ENCODE results near the gene PPIP5K2.
"Not testable (repeated sequence)": the region's sequence is repeated elsewhere in the genome, so short reads cannot be mapped to it uniquely, and the experiment has no call there.

The PPIP5K2 gene

DNA sequence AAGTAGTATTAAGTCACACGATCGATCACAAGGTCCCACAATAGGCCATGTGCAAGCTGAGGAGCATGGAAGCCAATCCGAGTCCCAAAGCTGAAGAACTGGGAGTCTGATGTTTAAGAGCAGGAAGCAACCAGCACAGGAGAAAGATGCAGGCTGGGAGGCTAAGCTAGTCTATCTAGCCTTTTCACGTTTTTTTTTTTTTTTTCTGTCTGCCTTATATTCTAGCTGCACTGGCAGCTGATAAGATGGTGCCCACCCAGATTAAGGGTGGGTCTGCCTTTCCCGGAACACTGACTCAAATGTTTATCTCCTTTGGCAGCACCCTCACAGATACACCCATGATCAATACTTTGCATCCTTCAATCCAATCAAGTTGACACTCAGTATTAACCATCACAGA, 6.5 kb downstream of the PPIP5K2 start:
- no peak for DNase-seq

DNA sequence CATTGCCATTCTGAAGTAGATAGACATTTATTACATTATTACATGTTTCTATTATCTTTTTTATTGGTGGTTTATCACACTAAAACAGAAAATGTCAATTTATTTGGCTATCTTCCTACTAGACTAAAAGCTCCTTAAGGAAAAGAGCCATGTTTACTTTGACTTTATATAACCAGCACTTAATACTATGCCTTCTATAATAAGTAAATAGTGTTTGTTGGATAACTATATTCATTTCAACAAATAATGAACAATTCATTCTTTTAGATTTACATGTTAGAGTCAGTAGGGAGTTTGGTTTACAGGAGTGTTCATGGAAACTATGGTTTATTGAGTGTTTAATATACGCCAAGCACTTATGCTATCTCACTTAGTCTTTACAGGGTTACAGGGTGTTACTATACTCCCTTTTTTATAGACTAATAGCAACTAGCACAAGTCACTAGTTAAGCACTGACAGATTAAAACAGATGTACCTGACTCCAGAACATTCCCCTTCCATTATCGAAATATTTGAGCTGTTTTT, 7.3 kb downstream of the PPIP5K2 start:
- DNase-seq = no peak

DNA sequence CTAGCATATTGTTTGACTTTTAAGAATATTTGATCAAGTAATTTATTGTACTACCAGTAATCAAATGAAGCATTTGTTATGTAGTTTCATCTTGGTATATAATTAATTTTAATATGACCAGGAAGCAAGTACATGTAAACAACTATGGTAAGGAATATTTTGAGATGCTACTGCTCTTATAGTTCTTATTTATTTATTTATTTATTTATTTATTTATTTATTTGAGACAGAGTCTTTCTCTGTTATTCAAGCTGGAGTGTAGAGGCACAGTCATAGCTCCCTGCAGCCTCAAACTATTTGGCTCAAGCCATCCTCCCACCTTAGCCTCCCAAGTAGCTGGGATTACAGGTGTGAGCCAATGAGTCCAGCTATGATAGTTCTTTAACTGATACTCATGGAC, 8.1 kb downstream of the PPIP5K2 start:
- no peak for DNase-seq

DNA sequence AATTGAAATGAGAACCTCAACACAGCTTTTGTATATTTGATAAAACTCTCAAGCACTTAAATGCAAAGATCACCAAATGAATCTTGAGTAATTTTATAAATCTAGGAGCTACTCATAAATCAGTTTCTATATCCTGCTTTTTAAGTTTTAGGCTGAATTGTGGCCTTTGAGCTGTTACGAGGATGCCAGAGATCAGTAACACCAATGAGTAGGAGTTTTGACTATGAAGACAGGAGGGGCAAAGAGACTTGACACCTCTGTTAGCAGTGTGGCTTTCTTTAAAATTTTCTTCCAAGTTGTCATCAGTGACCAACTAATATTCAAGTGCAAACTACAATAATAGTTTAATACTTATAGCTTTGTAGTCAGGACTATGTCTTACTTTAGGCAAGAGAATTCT, 12.6 kb downstream of the PPIP5K2 start:
- DNase-seq = no peak

DNA sequence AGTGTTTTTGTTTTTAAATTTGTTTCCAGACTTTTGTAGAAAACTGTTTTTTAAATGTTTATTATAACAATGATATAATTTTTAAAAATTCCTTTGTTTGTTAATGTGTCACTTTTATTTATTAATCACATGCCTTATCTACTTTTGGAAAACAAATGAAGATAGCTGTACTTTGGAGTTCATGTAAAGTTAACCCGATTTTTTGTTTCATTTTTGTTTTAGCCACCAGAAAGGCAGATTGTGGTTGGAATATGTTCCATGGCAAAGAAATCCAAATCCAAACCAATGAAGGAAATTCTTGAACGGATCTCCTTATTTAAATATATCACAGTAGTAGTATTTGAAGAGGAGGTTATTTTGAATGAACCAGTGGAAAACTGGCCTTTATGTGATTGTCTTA, 13.1 kb downstream of the PPIP5K2 start:
- DNase-seq = no peak

DNA sequence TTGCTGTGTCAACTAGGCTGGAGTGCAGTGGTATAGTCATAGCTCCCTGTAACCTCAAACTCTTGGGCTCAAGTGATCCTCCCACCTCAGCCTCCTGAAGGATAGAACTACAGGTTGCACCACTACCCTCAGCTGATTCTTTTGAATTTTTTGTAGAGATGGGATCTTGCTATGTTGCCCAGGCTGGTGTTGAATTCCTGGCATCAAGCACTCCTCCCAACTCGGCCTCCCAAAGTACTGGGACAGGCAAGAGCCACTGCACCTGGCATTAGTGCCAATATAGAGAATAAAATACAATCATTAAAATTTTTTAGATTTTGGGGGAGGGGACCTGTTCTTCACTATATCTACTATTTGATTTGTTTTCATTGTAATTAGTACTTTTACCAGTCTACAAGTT, 15.4 kb downstream of the PPIP5K2 start:
- no peak for DNase-seq

DNA sequence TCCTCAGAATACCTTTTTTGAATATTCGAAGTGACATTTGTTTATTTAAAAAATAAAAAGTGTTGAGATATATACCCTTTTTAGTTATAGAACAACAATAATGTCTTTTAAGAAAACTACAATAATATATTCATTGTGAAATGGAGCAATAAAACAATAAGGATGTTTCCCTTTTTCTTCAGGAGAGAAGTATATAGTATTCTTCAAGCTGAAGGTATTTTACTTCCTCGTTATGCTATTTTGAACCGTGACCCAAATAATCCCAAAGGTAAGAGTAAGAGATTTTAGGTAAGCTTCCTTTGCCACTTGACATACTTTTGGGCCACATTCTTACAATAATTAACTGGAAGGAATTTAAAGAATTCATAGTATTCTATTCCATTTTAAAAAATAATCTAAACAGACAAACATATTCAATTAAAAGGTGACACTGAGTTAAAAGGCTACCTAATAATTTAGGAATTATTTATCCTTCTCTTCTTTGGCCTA, 18.1 kb downstream of the PPIP5K2 start:
- no peak for DNase-seq

DNA sequence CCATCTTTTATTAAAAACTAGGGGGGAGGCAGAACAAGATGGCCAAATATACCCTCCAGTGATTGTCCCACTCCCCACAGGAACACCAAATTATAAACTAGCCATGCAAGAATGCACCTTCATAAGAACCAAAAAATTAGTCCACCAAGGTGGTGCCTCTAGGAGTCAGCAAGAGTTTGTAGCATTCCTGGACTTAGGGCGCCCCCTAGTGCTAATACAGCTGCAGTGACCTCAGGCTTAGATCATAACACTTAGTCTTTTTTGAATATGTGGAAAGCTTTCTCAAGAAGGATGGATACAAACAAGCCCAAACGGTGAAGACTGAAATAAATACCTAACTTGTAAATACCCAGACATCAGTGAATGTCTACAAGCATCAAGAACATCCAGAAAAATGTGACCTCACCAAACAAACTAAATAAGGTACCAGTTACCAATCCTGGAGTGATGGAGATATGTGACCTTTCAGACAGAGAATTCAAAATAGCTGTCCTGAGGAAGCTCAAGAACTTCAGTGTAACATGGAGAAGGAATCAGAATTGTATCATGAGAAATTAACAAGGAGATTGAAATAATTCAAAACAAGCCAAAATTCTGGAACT, 19.3 kb downstream of the PPIP5K2 start:
- DNase-seq = peak; percentile 79 to 81

DNA sequence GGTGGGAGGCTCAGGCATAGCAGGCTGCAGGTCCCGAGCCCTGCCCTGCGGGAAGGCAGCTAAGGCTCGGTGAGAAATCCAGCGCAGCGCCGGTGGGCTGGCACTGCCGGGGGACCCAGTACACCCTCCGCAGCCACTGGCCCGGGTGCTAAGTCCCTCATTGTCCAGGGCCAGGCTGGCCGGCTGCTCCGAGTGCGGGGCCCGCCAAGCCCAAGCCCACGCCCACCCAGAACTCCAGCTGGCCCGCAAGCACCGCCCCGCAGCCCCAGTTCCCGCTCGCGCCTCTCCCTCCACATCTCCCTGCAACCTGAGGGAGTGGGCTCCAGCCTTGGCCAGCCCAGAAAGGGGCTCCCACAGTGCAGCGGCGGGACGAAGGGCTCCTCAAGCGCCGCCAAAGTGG, 22.0 kb downstream of the PPIP5K2 start:
- DNase-seq = not testable (repeated sequence)

DNA sequence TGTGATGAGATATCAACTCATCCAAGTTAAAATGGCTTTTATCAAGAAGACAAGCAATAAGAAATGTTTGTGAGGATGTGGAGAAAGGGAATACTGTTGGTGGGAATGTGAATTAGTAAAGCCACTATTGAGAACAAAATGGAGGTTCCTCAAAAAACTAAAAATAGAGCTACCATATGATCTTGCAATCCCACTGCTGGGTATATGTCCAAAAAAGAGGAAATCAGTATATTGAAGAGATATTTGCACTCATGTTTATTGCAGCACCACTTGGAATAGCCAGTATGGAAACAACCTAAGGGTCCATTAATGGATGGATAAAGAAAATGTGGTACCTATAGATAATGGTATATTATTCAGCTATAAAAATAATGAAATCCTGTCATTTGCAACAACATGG, 25.1 kb downstream of the PPIP5K2 start:
- DNase-seq = peak; percentile 25 to 64

DNA sequence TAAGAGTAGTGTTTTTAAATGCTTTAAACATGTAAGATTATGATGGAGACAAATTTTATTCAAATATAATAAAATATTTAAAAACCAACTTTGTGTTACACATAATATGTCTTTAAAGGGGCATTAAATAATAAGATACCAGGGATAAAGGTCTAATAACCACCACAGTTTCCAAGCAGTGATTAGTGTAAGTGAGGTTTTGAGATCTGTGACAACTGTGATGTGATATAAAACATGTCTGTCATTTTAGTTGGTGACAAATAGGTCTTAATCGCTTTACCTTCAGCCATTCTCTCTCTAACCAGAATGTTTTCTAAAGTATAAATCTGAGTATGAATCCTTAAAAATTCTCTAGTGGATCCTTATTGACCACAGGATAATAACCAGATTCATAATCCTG, 28.1 kb downstream of the PPIP5K2 start:
- no peak for DNase-seq

DNA sequence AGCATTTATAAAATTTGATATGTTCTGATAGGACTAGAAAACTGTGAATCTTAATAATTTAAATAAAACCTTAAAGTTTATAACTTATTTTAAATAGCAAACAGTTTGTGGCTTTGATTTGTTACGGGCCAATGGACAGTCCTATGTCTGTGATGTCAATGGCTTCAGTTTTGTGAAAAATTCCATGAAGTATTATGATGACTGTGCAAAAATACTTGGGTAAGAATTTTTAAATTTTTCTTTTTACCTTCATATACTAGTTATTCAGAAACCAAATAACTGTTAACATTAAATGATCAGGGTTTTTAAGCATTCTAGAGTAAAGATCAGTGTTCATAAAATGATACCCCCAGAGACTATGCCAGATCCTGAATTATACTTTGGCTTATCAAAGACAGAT, 31.1 kb downstream of the PPIP5K2 start:
- DNase-seq = no peak

DNA sequence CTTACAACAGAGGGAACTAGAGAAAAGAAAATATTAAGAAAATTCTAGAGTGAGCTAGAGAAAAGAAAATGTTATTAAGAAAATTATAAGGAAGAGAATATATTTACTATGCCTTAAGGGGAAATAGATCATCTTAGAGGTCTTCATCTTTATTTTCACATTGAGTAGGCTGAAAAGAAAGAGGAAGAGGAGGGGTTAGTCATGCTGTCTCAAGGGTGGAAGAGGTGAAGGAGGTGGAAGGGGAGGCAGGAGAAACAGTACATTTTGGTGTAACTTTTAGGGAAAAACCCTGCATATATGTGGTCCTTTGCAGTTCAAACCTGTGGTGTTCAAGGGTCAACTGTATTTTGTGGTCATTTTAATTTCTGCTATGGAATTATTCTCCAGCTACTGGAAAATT, 46.6 kb downstream of the PPIP5K2 start:
- DNase-seq = peak; percentile 30 to 59

DNA sequence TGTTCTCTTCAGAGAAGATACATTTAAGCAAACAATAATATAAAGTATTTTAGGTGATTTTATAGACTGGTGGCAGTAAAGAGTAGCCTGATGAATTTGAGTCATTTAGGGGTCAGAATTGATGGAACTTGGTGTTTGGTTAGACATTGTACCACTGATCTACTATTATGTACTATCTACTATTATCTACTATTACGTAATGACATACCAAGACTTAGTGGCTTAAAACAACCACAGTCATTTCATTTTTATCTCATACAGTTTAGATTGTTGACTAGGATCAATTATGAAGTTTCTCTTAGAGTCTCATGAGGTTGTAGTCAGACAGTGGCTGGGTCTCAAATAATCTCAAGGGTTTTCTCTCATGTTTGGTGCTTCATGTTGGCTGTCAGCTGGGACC, 54.0 kb downstream of the PPIP5K2 start:
- no peak for DNase-seq

DNA sequence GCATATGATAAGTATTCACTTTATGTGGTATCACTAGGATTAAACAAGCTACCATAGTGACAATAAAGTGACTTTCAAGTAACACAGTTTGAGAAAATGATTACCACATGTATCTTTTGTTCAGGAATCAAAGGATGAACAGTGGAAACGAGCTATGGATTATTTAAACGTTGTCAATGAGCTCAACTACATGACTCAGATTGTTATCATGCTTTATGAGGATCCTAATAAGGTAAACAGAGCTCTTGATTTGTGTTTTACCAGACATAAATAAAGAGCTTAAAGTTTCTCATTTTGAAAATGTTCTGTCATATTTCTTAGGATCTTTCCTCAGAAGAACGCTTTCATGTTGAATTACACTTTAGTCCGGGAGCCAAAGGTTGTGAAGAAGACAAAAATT, 57.4 kb downstream of the PPIP5K2 start:
- DNase-seq = no peak

DNA sequence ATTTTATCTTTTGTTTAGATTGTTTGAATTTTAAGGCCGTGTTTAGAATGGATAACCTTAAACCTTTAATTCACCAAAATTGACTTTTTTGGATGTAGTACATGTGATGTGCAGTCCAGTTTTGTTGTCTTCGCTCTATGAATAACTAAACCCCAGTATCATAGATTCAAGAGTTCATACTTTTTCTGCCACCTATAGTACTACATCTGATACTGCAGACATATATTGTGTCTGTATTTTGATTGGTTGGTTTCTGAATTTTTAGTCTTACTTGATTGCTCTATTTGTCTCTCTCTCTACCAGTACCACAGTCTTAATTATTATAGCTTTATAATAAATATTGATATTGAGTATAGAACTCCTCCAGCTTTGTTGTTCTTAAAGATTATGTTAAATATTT, 58.1 kb downstream of the PPIP5K2 start:
- DNase-seq = no peak

DNA sequence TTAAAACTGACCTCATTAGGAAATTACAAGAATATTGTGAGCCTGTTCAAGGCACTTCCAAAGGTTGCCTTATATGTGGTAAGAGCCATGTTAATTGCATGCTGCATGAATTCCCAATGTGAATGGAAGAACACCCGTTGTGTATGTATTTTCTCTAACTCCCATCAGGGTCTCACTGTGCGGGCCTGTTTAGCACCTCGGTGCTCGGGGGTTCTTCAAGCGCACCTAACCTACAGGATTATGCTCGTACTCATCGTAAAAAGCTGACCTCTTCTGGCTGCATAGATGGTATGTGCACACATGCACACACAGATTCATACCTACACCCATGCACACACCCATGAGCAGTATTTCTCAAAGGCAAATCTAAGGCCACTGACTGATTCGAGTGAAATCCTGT, 66.1 kb downstream of the PPIP5K2 start:
- no peak for DNase-seq

DNA sequence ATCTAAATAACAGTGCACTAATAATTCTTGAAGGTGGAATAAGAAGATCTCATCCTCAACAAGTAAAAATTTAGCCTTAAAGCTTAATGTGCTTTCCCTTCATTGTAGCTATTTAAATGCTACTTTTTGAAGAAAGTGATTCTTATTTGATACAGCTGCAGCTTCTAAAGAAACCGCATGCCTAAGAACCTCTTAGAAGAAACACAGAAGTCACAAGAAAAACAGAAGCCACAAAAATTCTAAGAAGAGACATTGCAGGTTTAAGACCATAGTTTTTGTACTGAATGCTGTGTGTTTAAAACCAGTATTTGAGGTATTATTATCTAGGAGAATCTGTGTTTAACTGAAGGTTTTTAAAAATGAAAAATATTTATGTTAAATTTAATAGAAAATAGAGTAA, 68.3 kb downstream of the PPIP5K2 start:
- DNase-seq = no peak

DNA sequence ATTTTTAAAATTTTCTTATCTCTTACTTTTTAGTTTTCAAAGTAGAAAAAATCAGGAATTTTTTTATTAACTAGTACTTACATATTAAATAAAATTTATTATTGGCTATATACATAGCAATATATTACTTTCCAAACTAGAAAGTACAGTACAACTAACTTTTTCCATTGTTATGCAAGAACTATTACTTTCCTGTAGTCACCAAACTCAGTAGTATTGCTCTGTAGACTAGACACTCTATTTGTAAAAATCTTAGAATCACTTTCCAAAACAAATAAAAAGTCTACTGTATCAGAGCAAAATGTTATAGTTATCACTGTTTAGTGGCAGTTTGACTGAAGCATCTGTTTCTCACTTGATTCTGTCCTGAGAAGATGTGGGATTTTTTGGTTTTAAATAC, 83.1 kb downstream of the PPIP5K2 start:
- DNase-seq = no peak

DNA sequence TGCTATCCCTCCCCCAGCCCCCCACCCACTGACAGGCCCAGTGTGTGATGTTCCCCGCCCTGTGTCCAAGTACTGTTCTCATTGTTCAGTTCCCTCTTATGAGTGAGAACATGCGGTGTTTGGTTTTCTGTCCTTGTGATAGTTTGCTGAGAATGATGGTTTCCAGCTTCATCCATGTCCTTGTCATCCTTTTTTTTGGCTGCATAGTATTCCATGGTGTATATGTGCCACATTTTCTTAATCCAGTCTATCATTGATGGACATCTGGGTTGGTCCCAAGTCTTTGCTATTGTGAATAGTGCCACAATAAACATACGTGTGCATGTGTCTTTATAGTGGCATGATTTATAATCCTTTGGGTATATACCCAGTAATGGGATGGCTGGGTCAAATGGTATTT, 84.9 kb downstream of the PPIP5K2 start:
- DNase-seq = not testable (repeated sequence)

DNA sequence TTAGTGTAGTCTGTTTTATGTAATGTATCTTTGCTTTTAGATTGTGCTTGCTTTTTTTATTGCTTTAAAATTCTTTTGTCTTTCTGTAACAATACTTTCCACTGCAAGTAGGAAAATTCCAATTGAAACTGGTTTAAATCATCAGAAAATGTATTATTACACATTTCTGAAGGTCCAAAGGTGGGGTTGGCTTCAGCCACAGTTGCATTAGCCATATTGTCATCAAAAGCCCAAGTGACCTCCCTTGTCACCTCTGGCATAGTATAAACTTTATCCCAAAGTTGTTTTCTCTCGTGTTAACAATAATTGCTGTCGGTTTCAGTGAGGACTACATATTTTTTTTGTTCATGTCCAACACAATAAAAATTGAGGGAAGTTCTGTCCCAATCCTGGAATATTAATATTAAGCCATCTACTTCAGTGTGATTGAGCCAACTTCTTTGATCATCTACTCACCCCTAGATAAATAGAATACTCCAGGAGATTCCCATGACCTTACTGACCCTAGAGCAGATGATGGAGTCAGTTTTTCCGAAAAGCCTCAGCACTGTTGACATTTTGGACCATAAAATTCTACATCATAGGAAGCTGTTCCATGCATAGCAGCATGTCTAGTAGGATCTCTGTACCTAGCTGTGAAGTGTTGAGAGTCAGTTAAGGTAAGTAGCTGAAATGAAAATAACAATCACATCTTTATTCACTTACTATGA, 86.0 kb downstream of the PPIP5K2 start:
- DNase-seq = no peak

DNA sequence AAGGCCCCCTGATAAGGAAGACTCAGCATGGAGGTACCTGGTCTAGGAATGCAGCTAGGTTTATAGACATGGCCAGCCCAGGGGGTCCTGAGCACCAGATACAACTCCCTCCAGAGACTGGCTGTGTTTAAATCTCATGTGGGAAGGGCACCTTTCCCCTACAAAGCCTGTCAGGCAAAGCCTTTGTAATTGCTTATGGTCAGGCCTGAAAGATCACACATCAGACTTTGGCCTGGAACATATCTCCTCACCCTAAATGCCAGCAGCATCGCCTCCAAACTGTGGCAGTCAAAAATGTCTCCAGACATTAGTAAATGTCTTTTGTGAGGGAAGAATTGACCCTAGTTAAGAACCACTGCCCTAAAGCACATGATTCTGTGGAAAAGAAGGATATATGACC, 86.9 kb downstream of the PPIP5K2 start:
- no peak for DNase-seq

DNA sequence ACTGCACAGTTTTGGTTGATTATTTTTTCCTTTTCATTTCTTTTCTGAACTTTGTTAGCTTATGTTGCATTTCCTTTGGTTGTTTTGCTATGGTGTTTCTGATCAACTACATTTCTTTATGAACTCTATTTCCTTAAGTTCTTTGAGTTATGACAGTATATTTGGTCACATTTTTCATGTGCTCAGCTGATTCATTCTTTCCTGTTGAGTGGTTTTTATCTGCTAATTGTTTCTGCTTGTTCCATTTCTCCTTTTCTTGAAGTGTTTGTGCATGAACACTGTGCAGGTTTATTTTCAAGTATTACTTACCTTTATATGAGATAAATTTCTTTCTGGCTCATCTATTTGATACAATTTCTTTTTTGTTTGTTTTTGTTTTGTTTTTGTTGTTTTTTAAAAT, 87.6 kb downstream of the PPIP5K2 start:
- DNase-seq = peak in 1 of 2 donors; percentile 23

DNA sequence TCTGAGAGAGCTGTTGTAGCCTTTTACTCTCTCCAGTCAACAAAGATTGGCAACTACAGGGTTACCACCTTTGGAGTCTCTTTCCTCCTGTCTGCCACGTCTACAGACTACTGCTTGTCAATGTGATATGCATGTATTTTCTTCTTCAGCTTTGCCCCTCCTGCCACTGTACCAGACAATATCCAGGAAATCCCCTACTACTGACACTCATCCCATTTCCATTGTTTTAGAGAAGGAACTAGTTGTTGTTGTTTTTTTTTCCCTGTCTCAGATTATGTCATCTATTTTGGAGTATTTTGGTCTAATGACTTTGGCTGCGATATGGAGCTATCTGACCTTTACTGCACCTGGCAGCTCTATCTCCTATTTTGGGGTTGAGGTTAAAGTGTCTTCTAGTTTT, 88.4 kb downstream of the PPIP5K2 start:
- DNase-seq = no peak
